Endodermal cell (in vitro differentiated cells): ENCODE results near the gene SLC22A3. TPM values are rescaled to one million over a fixed set of nuclear protein-coding genes. Genes with fewer than 3 reads are reported as not detected.

Source experiments
- DNase-seq: peaks from one replicate; pipeline ENCODE4 v3.0.0-alpha.2; 2017
- H3K27ac ChIP-seq: 2 replicates; pipeline ENCODE4 v1.5.1; 2013; ENCODE audit warnings: mild to moderate bottlenecking, low read depth, low read length, moderate library complexity
- H3K27me3 ChIP-seq: 2 replicates; pipeline ENCODE4 v1.6.1; 2013; ENCODE audit warnings: mild to moderate bottlenecking, low read length, moderate library complexity; ENCODE audit not compliant: insufficient read depth, control insufficient read depth, poor library complexity, severe bottlenecking
- H3K36me3 ChIP-seq: 2 replicates; pipeline ENCODE4 v1.7.0; 2013; ENCODE audit warnings: mild to moderate bottlenecking, low read length, moderate library complexity; ENCODE audit not compliant: control insufficient read depth, insufficient read depth
- H3K4me1 ChIP-seq: one replicate; pipeline ENCODE4 v1.7.0; 2013; ENCODE audit warnings: low read length; ENCODE audit not compliant: control insufficient read depth, insufficient read depth
- H3K4me3 ChIP-seq: 2 replicates; pipeline ENCODE4 v1.5.1; 2013; ENCODE audit warnings: mild to moderate bottlenecking, low read length, moderate library complexity
- H3K9ac ChIP-seq: 2 replicates; pipeline ENCODE4 v1.6.1; 2013; ENCODE audit warnings: mild to moderate bottlenecking, low read length, moderate library complexity; ENCODE audit not compliant: poor library complexity, severe bottlenecking; ENCODE audit errors: extremely low read depth
- H3K9me3 ChIP-seq: 2 replicates; pipeline ENCODE4 v1.6.1; 2013; ENCODE audit warnings: mild to moderate bottlenecking, low read length, moderate library complexity; ENCODE audit not compliant: control insufficient read depth
- H3K27ac Mint-ChIP-seq: 2 replicates; pipeline ENCODE4 v1.8.0; 2020; ENCODE audit warnings: mixed read lengths
- H3K27me3 Mint-ChIP-seq: 2 replicates; pipeline ENCODE4 v1.8.0; 2021; ENCODE audit warnings: mild to moderate bottlenecking, mixed read lengths; ENCODE audit not compliant: insufficient read depth
- H3K36me3 Mint-ChIP-seq: 2 replicates; pipeline ENCODE4 v1.8.0; 2020; ENCODE audit warnings: low read depth, mixed read lengths
- H3K4me1 Mint-ChIP-seq: 2 replicates; pipeline ENCODE4 v1.8.0; 2020; ENCODE audit warnings: mixed read lengths
- H3K4me3 Mint-ChIP-seq: 2 replicates; pipeline ENCODE4 v1.8.0; 2020; ENCODE audit warnings: mild to moderate bottlenecking, moderate library complexity, mixed read lengths
- H3K9me3 Mint-ChIP-seq: 2 replicates; pipeline ENCODE4 v1.8.0; 2020; ENCODE audit warnings: mild to moderate bottlenecking, mixed read lengths
- CTCF ChIP-seq: fragments of 200-600 bp; sonication (generic); conservative IDR thresholded peaks from 2 replicates; pipeline ENCODE4 v1.5.0; 2021; ENCODE audit warnings: antibody characterized with exemption, mild to moderate bottlenecking
- WGBS, 2 experiments: methylation state at CpG; one replicate each; pipeline versions ENCODE4 v1.1.5 to v1.1.7; 2013; ENCODE audit warnings: missing lambda C conversion rate in 2 of 2, mixed read lengths in 1 of 2; ENCODE audit not compliant: insufficient coverage in 1 of 2, insufficient read length in 1 of 2; 5-methylcytosine and 5-hydroxymethylcytosine counted together
- total RNA-seq, 2 donors: library from RNA; stranded (reverse); fragmentation: NEBNext Ultra II Directional in 1 of 2; extraction: Animal tissue kit (Norgen Biotek cat#: 25700) in 1 of 2; gene quantifications; 2 replicates in 1 of 2; 3 replicates in 1 of 2; pipeline ENCODE4 v1.2.1, GENCODE V29; 2021

SLC22A3 gene
- total RNA-seq, 2 donors from 2014 or later = 3.1 to 7.4 TPM

- H3K36me3 ChIP-seq = peaks cover 7% of the 10 kb centered on the region
- no peak overlapping the region for H3K27ac ChIP-seq
- Mint-ChIP-seq H3K27me3 (no peaks in the 10 kb centered on the region), H3K9me3 (no peaks in the 10 kb centered on the region), H3K27ac (no peak overlapping the region), H3K36me3 (peaks cover 15% of the 10 kb centered on the region), H3K4me1 (no peaks in the 10 kb centered on the region), H3K4me3 (no peak overlapping the region)
- DNase-seq = no peak
- H3K27me3 ChIP-seq = no peaks in the 10 kb centered on the region
- no peaks in the 10 kb centered on the region for H3K9me3 ChIP-seq
- no peak overlapping the region for H3K9ac ChIP-seq
- 96 to 100% methylated on average over 1 to 8 of the region's 8 CpGs for WGBS, 2 experiments
- no peaks in the 10 kb centered on the region for H3K4me1 ChIP-seq
- TF ChIP-seq CTCF = no peak
- no peak overlapping the region for H3K4me3 ChIP-seq
Observed at GRCh38 chr6:160477901-160478300, 129.7 kb downstream of the SLC22A3 start.

- Mint-ChIP-seq H3K27me3 (no peaks in the 10 kb centered on the region), H3K27ac (no peak overlapping the region), H3K9me3 (no peaks in the 10 kb centered on the region), H3K36me3 (peaks cover 11% of the 10 kb centered on the region), H3K4me3 (no peak overlapping the region), H3K4me1 (no peaks in the 10 kb centered on the region)
- WGBS, 2 experiments = 91 to 93% methylated on average over 7 to 11 of the region's 11 CpGs
- Histone ChIP-seq H3K27me3 (no peaks in the 10 kb centered on the region), H3K9me3 (no peaks in the 10 kb centered on the region), H3K27ac (no peak overlapping the region), H3K36me3 (peaks cover 6% of the 10 kb centered on the region), H3K9ac (no peak overlapping the region), H3K4me3 (no peak overlapping the region), H3K4me1 (no peaks in the 10 kb centered on the region)
- no peak for TF ChIP-seq CTCF
- no peak for DNase-seq
Observed at GRCh38 chr6:160487116-160487515, 138.9 kb downstream of the SLC22A3 start.

GRCh38 chr6:160489091-160489490 is 140.9 kb downstream of the SLC22A3 start:
- Histone ChIP-seq H3K4me1 (no peaks in the 10 kb centered on the region), H3K9ac (no peak overlapping the region), H3K36me3 (no peaks in the 10 kb centered on the region), H3K4me3 (no peak overlapping the region), H3K9me3 (no peaks in the 10 kb centered on the region), H3K27ac (no peak overlapping the region), H3K27me3 (no peaks in the 10 kb centered on the region)
- H3K27me3 Mint-ChIP-seq = no peaks in the 10 kb centered on the region
- TF ChIP-seq CTCF = no peak
- no peaks in the 10 kb centered on the region for H3K4me1 Mint-ChIP-seq
- no peak overlapping the region for H3K27ac Mint-ChIP-seq
- peaks cover 10% of the 10 kb centered on the region for H3K36me3 Mint-ChIP-seq
- H3K9me3 Mint-ChIP-seq = no peaks in the 10 kb centered on the region
- no peak overlapping the region for H3K4me3 Mint-ChIP-seq
- no peak for DNase-seq
- whole genome bisulfite sequencing, 2 experiments = 93 to 100% methylated on average over 1 of the region's 1 CpG
